A204.1 (cell line): Measurements from ENCODE around the gene RHOJ.
"Not testable (repeated sequence)": the region's sequence is repeated elsewhere in the genome, so short reads cannot be mapped to it uniquely, and the experiment has no call there.

Experiments used
- FAIRE-seq: peaks from 2 replicates; lab custom pipeline; 2012; peaks lifted over from hg19 to GRCh38; lab: Jason Lieb, UNC

The RHOJ gene

DNA sequence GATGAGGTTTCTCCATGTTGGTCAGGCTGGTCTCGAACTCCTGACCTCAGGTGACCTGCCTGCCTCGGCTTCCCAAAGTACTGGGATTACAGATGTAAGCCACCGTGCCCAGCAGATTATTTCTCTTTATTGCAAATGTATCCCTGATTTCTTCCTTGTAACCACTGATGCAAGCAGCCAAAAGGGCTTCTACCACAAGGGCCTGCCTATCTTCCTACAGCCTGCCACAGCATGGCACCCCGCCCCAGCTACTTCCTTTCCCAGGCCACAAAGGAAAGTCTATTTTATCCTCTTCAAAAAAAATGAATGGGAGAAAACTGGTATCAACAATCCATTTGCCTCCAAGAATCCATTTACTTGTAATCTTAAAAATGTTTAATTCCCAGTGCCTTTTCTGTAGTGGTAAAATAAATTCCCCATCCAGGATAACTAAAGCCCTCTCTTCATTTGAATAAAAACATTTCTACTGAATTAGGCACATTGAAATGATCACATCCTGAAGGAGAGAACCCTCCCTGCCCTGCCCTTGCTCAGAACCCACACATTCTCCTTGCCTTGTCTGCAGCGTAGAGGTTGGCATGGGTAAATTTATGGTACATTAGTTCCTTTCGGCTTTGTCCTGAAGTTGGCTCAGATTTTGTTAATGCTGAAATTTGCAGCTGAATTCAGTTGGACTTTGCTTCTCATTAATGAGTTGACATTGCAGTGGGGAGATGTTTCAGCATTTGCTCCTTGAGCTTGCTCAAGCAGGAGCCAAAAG lies 95.3 kb downstream of the RHOJ start:
- FAIRE-seq: no peak

DNA sequence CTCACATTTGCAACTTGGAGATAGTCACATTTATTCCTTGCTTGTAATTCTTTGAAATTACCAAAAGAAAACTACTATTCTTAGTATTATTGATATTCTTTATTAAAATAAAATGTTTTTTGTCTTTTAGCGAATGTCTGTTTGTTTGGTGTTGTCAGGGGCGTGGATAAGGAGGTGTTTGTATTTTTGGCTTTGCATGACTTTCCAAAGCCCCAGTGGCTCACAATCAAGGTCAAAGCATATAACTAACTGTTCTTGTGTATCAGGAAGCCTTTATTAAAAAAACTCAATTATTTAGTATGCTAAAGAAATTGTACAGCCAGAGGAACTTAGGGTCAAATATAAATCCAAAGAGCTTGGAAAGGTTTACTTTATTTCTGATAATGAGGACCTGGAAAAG lies 96.6 kb downstream of the RHOJ start:
- FAIRE-seq: no peak

DNA sequence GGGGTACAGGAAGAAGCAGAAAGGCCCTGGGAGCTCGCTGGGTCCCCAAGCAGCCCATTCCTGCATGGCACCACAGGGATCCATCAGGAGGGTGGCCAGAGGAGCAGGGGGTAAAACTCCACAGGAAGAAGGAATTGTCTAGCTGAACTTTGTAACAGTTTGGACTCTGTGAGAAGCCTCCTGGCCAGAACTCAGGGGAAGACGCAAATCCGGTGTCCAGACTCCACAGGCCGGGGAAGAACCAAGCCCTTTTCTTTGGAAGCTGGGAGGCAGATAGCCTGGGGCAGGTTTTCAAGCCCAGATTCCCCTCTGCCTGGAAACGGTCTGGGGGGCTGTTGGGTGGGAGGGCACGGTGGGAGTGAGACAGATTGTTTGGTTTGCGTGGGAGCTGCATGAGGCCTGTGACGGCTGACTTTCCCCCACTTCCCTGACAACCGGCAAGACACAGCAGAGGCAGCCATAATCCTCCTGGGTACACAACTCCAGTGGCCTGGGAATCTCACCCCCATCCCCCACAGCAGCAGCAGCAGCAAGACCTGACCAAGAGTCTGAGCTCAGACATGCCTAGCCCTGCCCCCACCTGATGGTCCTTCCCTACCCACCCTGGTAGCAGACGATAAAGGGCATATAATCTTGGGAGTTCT lies 97.8 kb downstream of the RHOJ start:
- no peak for FAIRE-seq

DNA sequence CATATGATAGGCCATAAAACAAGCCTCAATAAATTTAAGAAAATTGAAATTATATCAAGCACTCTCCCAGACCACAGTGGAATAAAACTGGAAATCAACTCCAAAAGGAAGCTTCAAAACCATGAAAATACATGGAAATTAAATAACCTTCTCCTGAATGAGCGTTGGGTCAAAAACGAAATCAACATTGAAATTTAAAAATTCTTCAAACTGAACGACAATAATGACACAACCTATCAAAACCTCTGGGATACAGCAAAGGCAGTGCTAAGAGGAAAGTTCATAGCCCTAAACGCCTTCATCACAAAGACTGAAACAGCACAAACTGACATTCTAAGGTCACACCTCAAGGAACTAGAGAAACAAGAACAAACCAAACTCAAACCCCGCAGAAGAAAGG lies 100.2 kb downstream of the RHOJ start:
- not testable (repeated sequence) for FAIRE-seq

DNA sequence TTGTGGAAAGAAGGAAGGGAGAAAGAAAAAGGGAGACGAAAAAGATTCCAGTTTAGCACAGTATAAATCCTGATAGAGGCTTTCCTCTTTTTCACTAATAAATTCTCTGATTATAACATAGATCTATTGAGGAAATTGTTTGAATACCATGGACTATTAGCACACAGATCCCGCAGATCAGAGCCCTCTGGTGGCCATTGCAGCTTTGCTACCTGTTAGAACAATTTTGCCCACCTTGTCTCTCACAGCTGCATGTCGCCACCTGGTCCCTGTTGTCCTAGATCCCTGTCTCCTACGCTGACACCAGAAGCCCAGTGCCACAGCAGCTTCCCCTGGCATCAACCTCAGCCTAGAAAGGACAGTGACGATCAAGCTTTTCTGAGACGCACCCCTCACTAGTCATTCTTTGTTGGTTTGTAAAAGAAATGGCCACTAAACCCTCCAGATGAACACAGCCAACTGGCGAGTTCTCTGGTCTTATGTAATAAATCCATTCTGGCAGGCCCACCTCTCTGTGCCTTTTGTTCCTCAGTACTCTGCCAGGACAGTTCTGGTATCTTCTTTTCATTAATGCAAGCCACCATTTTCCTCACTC lies 104.6 kb downstream of the RHOJ start:
- no peak for FAIRE-seq

DNA sequence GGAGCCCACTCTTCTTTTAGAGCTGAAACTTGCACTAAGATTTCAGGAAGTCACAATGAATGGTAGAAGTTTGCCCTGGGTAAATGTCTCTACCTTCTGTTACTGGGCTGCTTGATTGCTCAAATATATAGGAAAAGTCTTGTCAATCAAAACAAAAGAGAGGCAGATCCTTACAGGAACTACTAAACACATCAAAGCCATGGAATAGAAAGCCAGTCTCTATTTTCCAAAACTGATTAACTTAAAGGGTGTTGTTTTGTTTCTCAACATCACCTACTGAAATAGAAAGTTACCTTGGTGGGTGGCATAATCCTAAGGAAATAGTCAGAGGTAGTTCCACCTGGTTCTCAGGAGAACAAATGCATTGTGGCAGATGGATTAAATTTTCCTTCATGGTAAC lies 114.6 kb downstream of the RHOJ start, which contains the start of gene GPHB5:
Gene GPHB5, minus strand, starts transcription at position 101 of the 400 bp plus-strand sequence. CDS start 1,086 bp downstream, outside the sequence.
- no peak for FAIRE-seq

DNA sequence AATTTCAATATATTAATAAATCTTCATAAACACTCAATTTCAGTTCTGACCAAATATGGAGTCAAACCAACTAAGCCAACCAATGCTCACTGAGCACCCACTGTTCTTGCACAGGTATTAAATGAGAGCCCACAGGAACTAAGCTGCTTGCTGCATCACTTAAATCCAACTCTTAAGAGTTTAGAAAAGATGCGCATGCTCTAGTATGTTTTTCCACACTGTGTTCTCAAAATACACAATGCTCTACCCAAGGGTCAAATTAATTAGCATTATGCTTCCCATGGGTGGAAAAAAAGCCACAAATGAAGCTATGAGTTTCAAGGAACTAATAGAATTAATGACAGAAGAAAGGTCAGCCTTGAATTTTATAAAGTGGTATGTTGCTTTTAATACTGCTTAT lies 118.2 kb downstream of the RHOJ start:
- FAIRE-seq: no peak

DNA sequence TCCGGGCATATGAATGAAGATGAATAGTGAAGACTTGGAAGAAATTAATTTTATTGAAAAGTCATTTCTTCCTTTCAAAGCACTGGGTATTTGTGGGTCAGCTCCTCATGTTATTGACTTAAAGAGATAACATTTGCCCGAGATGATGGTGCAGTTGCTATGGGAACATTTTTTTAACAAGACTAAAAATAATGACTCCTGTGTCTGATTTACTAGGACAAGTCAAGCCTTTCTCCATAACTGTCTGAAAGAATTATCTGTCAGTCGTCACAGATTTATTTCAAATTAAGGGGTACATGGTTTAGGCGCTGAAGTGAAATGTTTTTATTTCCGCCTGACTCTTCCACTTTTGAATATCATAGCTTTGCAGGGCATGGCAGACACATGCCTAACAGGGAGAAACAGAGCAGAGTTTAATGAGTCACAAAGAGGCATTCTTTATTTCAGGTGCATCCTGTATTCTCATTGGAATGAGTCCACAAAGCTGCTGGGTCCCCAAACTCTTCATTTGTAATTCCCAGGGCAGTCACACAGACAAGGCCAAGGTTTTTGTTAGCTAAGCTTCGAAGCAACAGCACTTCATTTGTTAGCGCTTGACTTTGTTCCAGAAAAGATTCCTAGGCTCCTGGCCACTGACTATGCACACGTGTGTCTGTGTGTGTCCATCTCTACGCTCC lies 118.8 kb downstream of the RHOJ start:
- FAIRE-seq: no peak

DNA sequence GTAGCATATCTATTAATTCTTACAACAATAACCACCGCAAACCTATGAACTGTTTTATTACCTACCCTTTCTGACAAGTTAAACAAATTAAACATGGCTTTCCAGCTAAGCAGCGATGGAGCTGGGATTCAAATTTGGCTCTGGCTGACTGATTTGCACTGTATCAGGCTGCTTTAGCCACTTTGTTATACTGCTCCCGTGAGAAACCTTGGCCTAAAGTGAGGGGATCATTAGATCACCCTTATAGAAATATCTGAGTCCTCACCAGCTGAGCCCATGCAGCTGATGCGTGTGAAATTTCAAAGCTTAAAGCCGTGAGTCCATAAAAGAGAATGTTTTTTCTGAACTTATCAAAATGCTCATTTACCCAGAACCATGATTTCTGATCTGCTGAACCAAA lies 122.6 kb downstream of the RHOJ start:
- no peak for FAIRE-seq

DNA sequence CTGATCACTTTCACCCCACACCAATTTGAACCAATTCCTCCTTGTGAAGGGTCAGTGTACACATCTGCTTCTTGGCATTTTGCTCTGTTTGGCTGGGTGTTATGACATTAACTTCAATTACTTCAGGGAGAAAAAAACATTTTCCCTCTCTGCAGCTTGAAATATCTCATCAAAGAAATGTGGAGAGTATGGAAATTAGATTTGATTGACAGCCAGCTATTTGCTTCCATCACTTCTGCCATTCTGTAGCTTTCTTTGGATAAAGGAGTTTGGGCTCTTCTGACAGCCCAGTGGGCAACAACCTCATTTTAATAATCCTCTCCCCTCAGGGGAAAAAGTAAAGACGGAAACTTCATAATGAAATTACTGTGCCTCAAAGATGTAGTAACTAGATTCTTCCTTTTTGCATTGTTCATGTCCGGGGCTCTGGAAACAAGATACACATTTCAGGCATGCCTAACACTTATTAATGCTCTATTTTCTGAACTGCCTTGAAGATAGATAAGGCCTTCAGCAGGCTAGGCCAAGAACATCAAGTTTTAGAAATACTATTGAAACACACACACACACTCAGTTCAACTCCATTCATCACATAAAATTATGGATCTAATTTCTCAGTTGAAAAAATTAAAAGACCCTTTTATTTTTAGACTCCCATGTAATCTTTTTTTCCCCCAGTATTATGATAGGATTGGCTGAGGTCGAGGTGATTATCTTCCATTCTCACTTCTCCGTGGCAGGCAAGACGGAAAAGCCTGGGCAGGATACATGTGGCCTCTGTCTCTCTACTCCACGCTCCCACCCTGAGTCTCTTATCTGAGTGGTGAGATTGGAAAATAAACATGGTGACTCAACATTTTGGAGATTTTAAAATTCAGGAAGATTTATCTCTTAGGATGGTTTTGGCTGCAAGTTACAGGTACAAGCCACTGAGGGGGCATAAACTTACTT lies 124.8 kb downstream of the RHOJ start:
- no peak for FAIRE-seq

DNA sequence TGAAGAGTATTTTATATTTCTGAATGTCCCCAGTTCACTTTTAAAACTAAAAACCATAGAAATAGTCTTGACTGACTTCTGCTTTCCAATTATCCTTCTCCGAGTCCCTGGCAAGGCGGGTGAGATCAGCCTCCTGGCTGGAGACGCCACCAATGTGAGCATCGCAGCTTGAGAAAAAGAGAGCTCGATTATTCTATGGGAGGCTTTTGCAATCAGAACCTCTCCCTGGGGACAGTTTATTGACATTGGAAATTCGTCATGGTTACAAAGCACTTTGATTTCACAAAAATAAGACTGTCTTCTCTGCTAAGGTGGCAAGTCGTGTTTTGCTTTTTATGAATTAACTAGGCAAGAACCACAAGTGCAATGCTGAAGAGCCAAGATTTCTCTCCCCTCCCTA lies 138.1 kb downstream of the RHOJ start:
- no peak for FAIRE-seq
